Measurements from ENCODE around the gene CARD10.

DNA sequence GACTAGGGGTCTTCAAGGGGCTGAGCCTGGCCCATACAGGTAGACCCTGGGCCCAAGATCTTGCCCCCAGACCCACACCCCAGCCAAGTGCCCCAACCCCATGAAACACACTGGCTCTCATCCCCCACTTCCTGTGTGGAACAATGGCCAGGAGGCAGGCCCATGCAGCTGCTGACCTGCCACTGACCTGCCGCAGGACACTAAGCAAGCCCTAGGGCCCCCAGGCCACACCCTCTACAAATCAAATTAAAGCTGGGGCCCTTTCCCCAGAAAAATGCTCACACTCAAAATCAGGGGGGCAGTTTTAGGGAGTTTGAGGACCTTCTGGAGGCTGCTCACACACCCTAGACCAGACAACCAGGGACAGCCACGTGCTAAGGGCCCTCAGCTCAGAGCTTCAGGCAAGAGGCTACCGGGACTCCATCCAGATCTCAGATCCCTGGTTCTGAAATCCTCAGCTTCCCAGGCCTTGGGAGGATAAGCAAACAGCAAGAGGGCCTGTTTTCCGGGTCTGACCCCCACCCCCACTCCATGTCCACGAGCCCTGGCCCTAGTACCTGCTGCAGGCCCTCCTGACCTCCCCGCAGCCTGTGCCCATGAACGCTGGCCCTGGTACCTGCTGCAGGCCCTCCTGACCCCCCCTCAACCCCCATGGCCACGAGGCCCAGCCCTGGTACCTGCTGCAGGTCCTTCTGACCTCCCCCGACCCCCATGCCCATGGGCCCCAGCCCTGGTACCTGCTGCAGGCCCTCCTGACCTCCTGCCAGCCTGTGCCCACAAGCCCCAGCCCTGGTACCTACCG is 10.0 kb downstream of the CARD10 start:
- TF ChIP-seq, protein P1, sequence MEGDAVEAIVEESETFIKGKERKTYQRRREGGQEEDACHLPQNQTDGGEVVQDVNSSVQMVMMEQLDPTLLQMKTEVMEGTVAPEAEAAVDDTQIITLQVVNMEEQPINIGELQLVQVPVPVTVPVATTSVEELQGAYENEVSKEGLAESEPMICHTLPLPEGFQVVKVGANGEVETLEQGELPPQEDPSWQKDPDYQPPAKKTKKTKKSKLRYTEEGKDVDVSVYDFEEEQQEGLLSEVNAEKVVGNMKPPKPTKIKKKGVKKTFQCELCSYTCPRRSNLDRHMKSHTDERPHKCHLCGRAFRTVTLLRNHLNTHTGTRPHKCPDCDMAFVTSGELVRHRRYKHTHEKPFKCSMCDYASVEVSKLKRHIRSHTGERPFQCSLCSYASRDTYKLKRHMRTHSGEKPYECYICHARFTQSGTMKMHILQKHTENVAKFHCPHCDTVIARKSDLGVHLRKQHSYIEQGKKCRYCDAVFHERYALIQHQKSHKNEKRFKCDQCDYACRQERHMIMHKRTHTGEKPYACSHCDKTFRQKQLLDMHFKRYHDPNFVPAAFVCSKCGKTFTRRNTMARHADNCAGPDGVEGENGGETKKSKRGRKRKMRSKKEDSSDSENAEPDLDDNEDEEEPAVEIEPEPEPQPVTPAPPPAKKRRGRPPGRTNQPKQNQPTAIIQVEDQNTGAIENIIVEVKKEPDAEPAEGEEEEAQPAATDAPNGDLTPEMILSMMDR (IDR thresholded peaks at IDR 0.05): no peak
- TF ChIP-seq POLR2A (IDR thresholded peaks at IDR 0.05): no peak
- TF ChIP-seq POLR2AphosphoS5 (IDR thresholded peaks at IDR 0.05): no peak
